HepG2 (cell line): ENCODE results near the gene RPS14. TPM values are rescaled to one million over a fixed set of nuclear protein-coding genes. Genes with fewer than 3 reads are reported as not detected.
A peak's percentile ranks its signal among the peaks of the same experiment; 100 is the strongest.

Experiments used
- ATAC-seq: fragments of 200-7000 bp; cut with Tn5 transposase; 3 replicates; pipeline ENCODE4 v1.9.1; 2020; ENCODE audit warnings: mild to moderate bottlenecking, moderate library complexity
- BruUV-seq: library from RNA; stranded (reverse); fragments of 400-500 nt; replicated peaks from 2 replicates; lab custom pipeline; 2021; lab: Mats Ljungman, UMichigan
- CTCF ChIA-PET: fragments of 300-600 bp; formaldehyde crosslinking; extraction: SDS; loops from one replicate; lab custom pipeline; 2021; ENCODE audit warnings: low total read pairs, inconsistent platforms, low intra/inter-chr PET ratio; lab: Yijun Ruan, JAX
- POLR2A ChIA-PET: fragments of 350-600 bp; sonication (Branson Sonifier 250); formaldehyde crosslinking; loops from one replicate; lab custom pipeline; 2020; ENCODE audit warnings: antibody characterized with exemption, inconsistent platforms; lab: Yijun Ruan, JAX
- DNase-seq: peaks from one replicate; pipeline ENCODE4 v3.0.0-alpha.2; 2015; ENCODE audit warnings: low spot score
- FAIRE-seq: peaks from 3 replicates; lab custom pipeline; 2011; peaks lifted over from hg19 to GRCh38; lab: Jason Lieb, UNC
- H2AFZ ChIP-seq: one replicate; pipeline ENCODE4 v1.6.1; 2011; ENCODE audit warnings: low read length, inconsistent platforms
- H3K27ac ChIP-seq: fragments of 300-600 bp; 3 replicates; pipeline ENCODE4 v1.8.0; 2011; ENCODE audit warnings: mixed run types, mild to moderate bottlenecking, mixed read lengths, low read length, inconsistent platforms; ENCODE audit not compliant: insufficient read depth; ENCODE audit errors: extremely low read length
- H3K27me3 ChIP-seq, 2 experiments: fragments of 200-600 bp in 1 of 2; 2 replicates in 1 of 2; 3 replicates in 1 of 2; pipeline versions ENCODE4 v1.6.0 to v1.8.0; 2011; ENCODE audit warnings: low read length in 2 of 2, mild to moderate bottlenecking in 2 of 2, moderate library complexity in 2 of 2, inconsistent platforms in 1 of 2; ENCODE audit not compliant: insufficient read depth in 2 of 2, control insufficient read depth in 1 of 2
- H3K36me3 ChIP-seq, 2 experiments: fragments of 200-600 bp in 1 of 2; replicated peaks in 1 of 2; 2 replicates in 1 of 2; 3 replicates in 1 of 2; pipeline versions ENCODE4 v1.5.1 to v1.8.0; 2011; ENCODE audit warnings: low read length in 2 of 2, inconsistent platforms in 1 of 2; ENCODE audit not compliant: insufficient read depth in 2 of 2, control insufficient read depth in 1 of 2
- H3K4me1 ChIP-seq: 2 replicates; pipeline ENCODE4 v1.5.1; 2012; ENCODE audit warnings: low read length, inconsistent platforms; ENCODE audit not compliant: insufficient read depth
- H3K4me2 ChIP-seq: 2 replicates; pipeline ENCODE4 v1.6.0; 2011; ENCODE audit warnings: low read depth, low read length, inconsistent platforms
- H3K4me3 ChIP-seq, 3 experiments: fragments of 200-600 bp in 1 of 3; sonication (generic), shearing (Covaris generic) in 1 of 3; replicated peaks in 1 of 3; 2 replicates each; pipeline ENCODE4 v1.5.1; 2011 to 2016; ENCODE audit warnings: low read length in 3 of 3, inconsistent platforms in 2 of 3, low read depth in 2 of 3, mild to moderate bottlenecking in 2 of 3, control low read depth in 1 of 3, mixed read lengths in 1 of 3; ENCODE audit not compliant: insufficient read depth in 1 of 3
- H3K79me2 ChIP-seq: one replicate; pipeline ENCODE4 v1.6.1; 2011; ENCODE audit warnings: low read length, inconsistent platforms; ENCODE audit not compliant: insufficient read depth
- H3K9ac ChIP-seq: 2 replicates; pipeline ENCODE4 v1.6.0; 2011; ENCODE audit warnings: mild to moderate bottlenecking, low read depth, low read length, inconsistent platforms; ENCODE audit not compliant: insufficient read depth
- H3K9me3 ChIP-seq: 2 replicates; pipeline ENCODE4 v1.5.1; 2012; ENCODE audit warnings: mild to moderate bottlenecking, low read length
- H4K20me1 ChIP-seq: 2 replicates; pipeline ENCODE4 v1.6.0; 2011; ENCODE audit warnings: inconsistent platforms, mild to moderate bottlenecking, low read length, moderate library complexity; ENCODE audit not compliant: insufficient read depth
- ELF1 ChIP-seq: sonication (generic); formaldehyde crosslinking; IDR thresholded peaks from 2 replicates; pipeline ENCODE4 v1.4.0; 2020; ENCODE audit warnings: missing genetic modification reagents
- GMEB2 ChIP-seq: IDR thresholded peaks from 2 replicates; pipeline ENCODE4 v1.6.1; 2016; ENCODE audit warnings: missing biosample characterization, missing genetic modification reagents, low read depth
- HMGA1 ChIP-seq: sonication (generic); formaldehyde crosslinking; conservative IDR thresholded peaks from 2 replicates; pipeline ENCODE4 v1.4.0; 2020; ENCODE audit warnings: missing genetic modification reagents
- MED1 ChIP-seq: sonication (generic); formaldehyde crosslinking; IDR thresholded peaks from 2 replicates; pipeline ENCODE4 v1.4.0; 2020; ENCODE audit warnings: missing genetic modification reagents
- MEF2D ChIP-seq: sonication (generic); formaldehyde crosslinking; IDR thresholded peaks from 2 replicates; pipeline ENCODE4 v1.5.1; 2020; ENCODE audit warnings: mild to moderate bottlenecking, missing genetic modification reagents
- SCMH1 ChIP-seq: sonication (generic); formaldehyde crosslinking; IDR thresholded peaks from 2 replicates; pipeline ENCODE4 v1.9.0; 2021; ENCODE audit warnings: missing genetic modification reagents, mild to moderate bottlenecking, borderline replicate concordance
- SNRNP70 ChIP-seq: fragments of 200-400 bp; formaldehyde crosslinking; IDR thresholded peaks from 2 replicates; pipeline ENCODE4 v1.6.1; 2017; ENCODE audit warnings: mild to moderate bottlenecking, low read depth, low read length, moderate library complexity
- TBP ChIP-seq: sonication (generic); formaldehyde crosslinking; IDR thresholded peaks from 2 replicates; pipeline ENCODE4 v1.5.0; 2020; ENCODE audit warnings: missing genetic modification reagents
- THRA ChIP-seq: sonication (generic); formaldehyde crosslinking; IDR thresholded peaks from 2 replicates; pipeline ENCODE4 v1.4.0; 2020; ENCODE audit warnings: missing genetic modification reagents, borderline replicate concordance
- WIZ ChIP-seq: sonication (generic); formaldehyde crosslinking; IDR thresholded peaks from 2 replicates; pipeline ENCODE4 v1.5.1; 2020; ENCODE audit warnings: mild to moderate bottlenecking, missing genetic modification reagents
- ZFP62 ChIP-seq: sonication (generic); formaldehyde crosslinking; IDR thresholded peaks from 2 replicates; pipeline ENCODE4 v1.4.0; 2020; ENCODE audit warnings: missing genetic modification reagents
- ZNF326 ChIP-seq: sonication (generic); formaldehyde crosslinking; IDR thresholded peaks from 2 replicates; pipeline ENCODE4 v1.4.0; 2020; ENCODE audit warnings: missing genetic modification reagents, borderline replicate concordance
- ZNF337 ChIP-seq: sonication (generic); formaldehyde crosslinking; IDR thresholded peaks from 2 replicates; pipeline ENCODE4 v1.5.1; 2020; ENCODE audit warnings: missing genetic modification reagents, low read depth, mild to moderate bottlenecking, borderline replicate concordance
- WGBS: methylation state at CpG from one replicate; pipeline ENCODE4 v1.1.6; 2017; ENCODE audit warnings: low lambda C conversion rate; 5-methylcytosine and 5-hydroxymethylcytosine counted together
- in situ Hi-C: cut with HindIII; loops from 2 replicates; pipeline ENCODE4 v1.10.0; 2017; ENCODE audit warnings: low pct_unique_long_range_greater_than_20kb; ENCODE audit not compliant: extremely low pct_ligation_motif_present
- intact Hi-C: fragments of 100-400 bp; cut with micrococcal nuclease; formaldehyde crosslinking; loops from one replicate; pipeline ENCODE4 v1.10.0; 2022; ENCODE audit not compliant: unreplicated experiment
- polyA plus RNA-seq, 8 experiments: library from polyadenylated mRNA; depleted of rRNA in 3 of 8; stranded (reverse) in 7 of 8; unstranded in 1 of 8; fragments of >200 nt; fragmentation: Illumina TruSeq in 4 of 8; extraction: Trizol in 4 of 8; gene quantifications; 2 replicates each; pipeline versions ENCODE4 v1.2.1 to v1.2.3, GENCODE V29; 2011 to 2016; ENCODE audit warnings: low read depth in 4 of 8, missing spikeins in 1 of 8, mixed read lengths in 1 of 8; ENCODE audit not compliant: insufficient read depth in 1 of 8
- total RNA-seq, 5 experiments: library from RNA; depleted of rRNA; stranded (reverse); fragments of >200 nt; fragmentation: Illumina TruSeq; extraction: Trizol; gene quantifications; 2 replicates each; pipeline ENCODE4 v1.2.3, GENCODE V29; 2016; ENCODE audit warnings: low read depth in 1 of 5
- TF ChIP-seq, protein P1 (sequence below): sonication (generic); formaldehyde crosslinking; IDR thresholded peaks from 2 replicates; pipeline ENCODE4 v1.4.0; 2020; ENCODE audit warnings: missing genetic modification reagents
- TF ChIP-seq, protein P2 (sequence below): sonication (generic); formaldehyde crosslinking; IDR thresholded peaks from 2 replicates; pipeline ENCODE4 v1.4.0; 2020; ENCODE audit warnings: missing genetic modification reagents, borderline replicate concordance

The RPS14 gene
- total and polyA plus RNA-seq, 2 of the 13 experiments (the other 11 are each of a cell fraction or from before 2014, with no cell fraction given), result 2,116 to 3,295 TPM

- TF ChIP-seq, protein P1, sequence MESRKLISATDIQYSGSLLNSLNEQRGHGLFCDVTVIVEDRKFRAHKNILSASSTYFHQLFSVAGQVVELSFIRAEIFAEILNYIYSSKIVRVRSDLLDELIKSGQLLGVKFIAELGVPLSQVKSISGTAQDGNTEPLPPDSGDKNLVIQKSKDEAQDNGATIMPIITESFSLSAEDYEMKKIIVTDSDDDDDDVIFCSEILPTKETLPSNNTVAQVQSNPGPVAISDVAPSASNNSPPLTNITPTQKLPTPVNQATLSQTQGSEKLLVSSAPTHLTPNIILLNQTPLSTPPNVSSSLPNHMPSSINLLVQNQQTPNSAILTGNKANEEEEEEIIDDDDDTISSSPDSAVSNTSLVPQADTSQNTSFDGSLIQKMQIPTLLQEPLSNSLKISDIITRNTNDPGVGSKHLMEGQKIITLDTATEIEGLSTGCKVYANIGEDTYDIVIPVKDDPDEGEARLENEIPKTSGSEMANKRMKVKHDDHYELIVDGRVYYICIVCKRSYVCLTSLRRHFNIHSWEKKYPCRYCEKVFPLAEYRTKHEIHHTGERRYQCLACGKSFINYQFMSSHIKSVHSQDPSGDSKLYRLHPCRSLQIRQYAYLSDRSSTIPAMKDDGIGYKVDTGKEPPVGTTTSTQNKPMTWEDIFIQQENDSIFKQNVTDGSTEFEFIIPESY (CRISPR knock-in tag), result peak; percentile 64; the same call in 1 of the 2 replicates
- TF ChIP-seq THRA (no peak), ZFP62 (no peak), SCMH1 (CRISPR knock-in tag) (no peak), TBP (CRISPR knock-in tag) (no peak), ZNF326 (CRISPR knock-in tag) (no peak)
- TF ChIP-seq, protein P2, sequence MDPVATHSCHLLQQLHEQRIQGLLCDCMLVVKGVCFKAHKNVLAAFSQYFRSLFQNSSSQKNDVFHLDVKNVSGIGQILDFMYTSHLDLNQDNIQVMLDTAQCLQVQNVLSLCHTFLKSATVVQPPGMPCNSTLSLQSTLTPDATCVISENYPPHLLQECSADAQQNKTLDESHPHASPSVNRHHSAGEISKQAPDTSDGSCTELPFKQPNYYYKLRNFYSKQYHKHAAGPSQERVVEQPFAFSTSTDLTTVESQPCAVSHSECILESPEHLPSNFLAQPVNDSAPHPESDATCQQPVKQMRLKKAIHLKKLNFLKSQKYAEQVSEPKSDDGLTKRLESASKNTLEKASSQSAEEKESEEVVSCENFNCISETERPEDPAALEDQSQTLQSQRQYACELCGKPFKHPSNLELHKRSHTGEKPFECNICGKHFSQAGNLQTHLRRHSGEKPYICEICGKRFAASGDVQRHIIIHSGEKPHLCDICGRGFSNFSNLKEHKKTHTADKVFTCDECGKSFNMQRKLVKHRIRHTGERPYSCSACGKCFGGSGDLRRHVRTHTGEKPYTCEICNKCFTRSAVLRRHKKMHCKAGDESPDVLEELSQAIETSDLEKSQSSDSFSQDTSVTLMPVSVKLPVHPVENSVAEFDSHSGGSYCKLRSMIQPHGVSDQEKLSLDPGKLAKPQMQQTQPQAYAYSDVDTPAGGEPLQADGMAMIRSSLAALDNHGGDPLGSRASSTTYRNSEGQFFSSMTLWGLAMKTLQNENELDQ (CRISPR knock-in tag), result no peak
- TF ChIP-seq, all 625 proteins: peak for 4
Observed at GRCh38 chr5:150498501-150498900, 49.0 kb upstream of the RPS14 start (continued).

- ChIA-PET POLR2A (interaction anchor here (0.8 to 1.8 kb wide), 4 partner anchors 11 to 45 kb away, joined by 3 to 6 read pairs (median 4); no protein-coding TSS in a partner anchor), CTCF (no interaction called here)
- Histone ChIP-seq H3K9me3 (no peaks in the 10 kb centered on the region), H3K4me2 (no peak overlapping the region), H3K4me1 (peaks cover 69% of the 10 kb centered on the region), H3K36me3 (peaks cover 1 to 43% of the 10 kb centered on the region in 2 experiments; a peak in 3 of 5 replicates), H3K27ac (no peak overlapping the region), H3K9ac (no peak overlapping the region), H3K4me3 (no peak overlapping the region), H4K20me1 (peaks cover 56% of the 10 kb centered on the region), H3K79me2 (peaks cover 77% of the 10 kb centered on the region), H2AFZ (no peak overlapping the region), H3K27me3 (no peaks in the 10 kb centered on the region)
- WGBS, result 100% methylated on average over 5 of the region's 5 CpGs
- no TSS peak for BruUV-seq
- TF ChIP-seq MEF2D (CRISPR knock-in tag) (no peak), ZNF337 (no peak), GMEB2 (CRISPR knock-in tag) (no peak), SNRNP70 (no peak), WIZ (CRISPR knock-in tag) (no peak), ELF1 (no peak), MED1 (CRISPR knock-in tag) (no peak), HMGA1 (CRISPR knock-in tag) (no peak)
- FAIRE-seq, result no peak
- intact Hi-C loops, result no loop called here
- no peak for DNase-seq
- in situ Hi-C loops, result no loop called here
- no peak for ATAC-seq
Observed at GRCh38 chr5:150497989-150498317, 48.4 kb upstream of the RPS14 start.
